Astrocyte of the cerebellum (primary cell): ENCODE data around the gene SYNE2.

Experiments used
- DNase-seq: peaks from one replicate; pipeline ENCODE4 v3.0.0-alpha.2; 2011; ENCODE audit warnings: low read depth
- H3K4me3 ChIP-seq: 2 replicates; pipeline ENCODE4 v1.5.1; 2011; ENCODE audit warnings: mild to moderate bottlenecking, low read depth, low read length, moderate library complexity
- in situ Hi-C: cut with HindIII; loops from 2 replicates; pipeline ENCODE4 v1.10.0; 2017; ENCODE audit warnings: low sequenced_read_pairs
- TF ChIP-seq, protein P1 (sequence below): IDR thresholded peaks from 2 replicates; pipeline ENCODE4 v1.5.1; 2012; ENCODE audit warnings: low read length, low read depth, moderate library complexity, mild to moderate bottlenecking; ENCODE audit errors: missing control alignments

SYNE2 gene

DNA sequence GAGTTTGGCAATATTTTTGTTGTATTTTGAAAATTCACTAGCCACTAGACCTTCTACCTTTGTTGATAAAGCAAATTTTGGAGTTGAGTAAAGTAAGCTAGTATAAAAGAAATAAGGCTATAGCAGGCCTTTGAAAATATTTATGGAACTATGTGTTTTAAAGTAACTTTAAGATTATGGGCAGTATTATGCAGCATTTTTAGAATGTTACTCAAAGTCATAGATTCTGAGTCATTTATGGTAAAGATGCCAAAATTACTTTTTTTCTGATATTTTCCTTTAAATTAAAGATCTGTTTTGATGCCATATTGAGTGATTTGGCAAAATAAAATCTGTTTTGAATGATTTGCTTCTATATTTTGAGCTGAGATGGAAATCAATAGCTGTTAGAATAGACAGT, 57.2 kb downstream of the SYNE2 start:
- no peak overlapping the region for H3K4me3 ChIP-seq
- TF ChIP-seq, protein P1, sequence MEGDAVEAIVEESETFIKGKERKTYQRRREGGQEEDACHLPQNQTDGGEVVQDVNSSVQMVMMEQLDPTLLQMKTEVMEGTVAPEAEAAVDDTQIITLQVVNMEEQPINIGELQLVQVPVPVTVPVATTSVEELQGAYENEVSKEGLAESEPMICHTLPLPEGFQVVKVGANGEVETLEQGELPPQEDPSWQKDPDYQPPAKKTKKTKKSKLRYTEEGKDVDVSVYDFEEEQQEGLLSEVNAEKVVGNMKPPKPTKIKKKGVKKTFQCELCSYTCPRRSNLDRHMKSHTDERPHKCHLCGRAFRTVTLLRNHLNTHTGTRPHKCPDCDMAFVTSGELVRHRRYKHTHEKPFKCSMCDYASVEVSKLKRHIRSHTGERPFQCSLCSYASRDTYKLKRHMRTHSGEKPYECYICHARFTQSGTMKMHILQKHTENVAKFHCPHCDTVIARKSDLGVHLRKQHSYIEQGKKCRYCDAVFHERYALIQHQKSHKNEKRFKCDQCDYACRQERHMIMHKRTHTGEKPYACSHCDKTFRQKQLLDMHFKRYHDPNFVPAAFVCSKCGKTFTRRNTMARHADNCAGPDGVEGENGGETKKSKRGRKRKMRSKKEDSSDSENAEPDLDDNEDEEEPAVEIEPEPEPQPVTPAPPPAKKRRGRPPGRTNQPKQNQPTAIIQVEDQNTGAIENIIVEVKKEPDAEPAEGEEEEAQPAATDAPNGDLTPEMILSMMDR, result no peak
- in situ Hi-C loops, result no loop called here
- DNase-seq, result no peak

DNA sequence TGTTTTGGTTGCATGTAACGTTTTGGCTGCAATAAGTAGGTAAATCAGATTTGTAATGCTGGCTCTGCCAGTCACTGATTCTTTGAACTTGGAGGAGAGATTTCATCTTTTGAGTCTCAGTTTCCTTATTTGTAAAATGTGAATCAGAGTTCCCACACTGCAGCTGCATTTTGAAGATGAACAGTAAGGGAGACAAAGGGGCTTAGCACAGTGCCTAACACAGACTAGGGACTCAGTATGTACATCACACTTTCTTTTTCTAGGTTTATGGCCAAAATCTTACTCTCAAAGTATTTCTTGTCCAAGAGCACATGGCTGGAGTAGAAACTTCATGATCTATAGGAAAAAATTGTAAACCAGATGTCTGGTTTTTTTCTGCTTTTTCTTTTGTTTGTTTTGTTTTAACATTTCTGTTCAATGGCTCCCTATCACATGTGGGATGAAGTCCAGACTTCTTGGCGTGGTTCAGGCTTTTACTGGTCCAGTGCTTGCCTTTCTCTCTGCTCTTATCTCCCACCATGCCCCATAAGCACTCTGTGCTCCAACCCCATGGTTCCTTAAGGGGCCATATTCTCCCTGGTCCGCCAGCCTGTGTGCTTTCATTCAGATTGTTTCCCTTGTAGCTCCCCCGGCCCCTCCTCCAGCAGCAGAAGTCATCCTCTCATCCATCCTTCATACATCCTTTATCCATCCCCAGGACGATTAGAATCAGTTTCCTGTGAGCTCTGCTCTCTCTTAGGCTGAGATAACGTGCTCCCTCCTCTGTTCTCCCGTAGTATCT, 58.0 kb downstream of the SYNE2 start:
- no peak for DNase-seq
- in situ Hi-C loops, result no loop called here
- no peak overlapping the region for H3K4me3 ChIP-seq
- TF ChIP-seq, protein P1, result no peak

DNA sequence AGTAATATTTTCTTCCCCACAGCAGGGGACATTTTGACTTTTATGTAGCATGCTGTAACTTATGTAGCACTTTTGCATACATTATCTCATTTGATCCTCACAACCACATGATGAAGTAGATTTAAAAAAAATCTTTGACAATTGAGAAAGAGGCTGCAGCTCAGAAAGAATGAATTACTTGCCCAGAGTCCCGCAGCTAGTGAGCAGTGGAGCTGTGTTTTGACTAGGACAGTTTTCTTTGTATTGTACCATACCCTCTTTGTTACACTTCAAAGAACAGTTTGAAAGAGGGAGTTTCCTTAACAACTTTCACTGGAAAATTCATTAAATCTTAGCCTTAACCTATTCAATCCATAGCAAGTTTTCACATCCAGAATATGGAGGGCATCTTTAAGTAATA, 58.6 kb downstream of the SYNE2 start:
- TF ChIP-seq, protein P1, result no peak
- no peak for DNase-seq
- in situ Hi-C loops, result no loop called here
- H3K4me3 ChIP-seq, result no peak overlapping the region

DNA sequence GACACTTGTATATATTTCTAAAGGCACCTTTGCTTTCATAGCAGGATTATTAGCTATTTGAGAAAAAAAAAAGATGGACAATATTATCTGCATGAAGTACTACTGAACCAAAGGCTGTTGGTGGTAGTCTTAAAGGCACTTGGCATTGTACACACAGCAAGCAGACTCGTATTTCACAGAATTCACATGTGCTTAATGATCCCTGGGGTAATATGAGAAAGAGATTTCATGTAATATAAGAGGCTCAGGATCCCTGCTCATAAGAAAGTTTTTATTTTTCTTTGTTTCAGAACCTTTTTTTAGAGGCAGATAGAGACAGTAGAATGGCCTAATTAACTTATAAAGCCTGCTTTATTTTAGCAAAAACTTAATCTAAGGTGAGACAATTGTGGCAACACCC, 59.5 kb downstream of the SYNE2 start:
- no peak for DNase-seq
- TF ChIP-seq, protein P1, result no peak
- in situ Hi-C loops, result no loop called here
- H3K4me3 ChIP-seq, result no peak overlapping the region

DNA sequence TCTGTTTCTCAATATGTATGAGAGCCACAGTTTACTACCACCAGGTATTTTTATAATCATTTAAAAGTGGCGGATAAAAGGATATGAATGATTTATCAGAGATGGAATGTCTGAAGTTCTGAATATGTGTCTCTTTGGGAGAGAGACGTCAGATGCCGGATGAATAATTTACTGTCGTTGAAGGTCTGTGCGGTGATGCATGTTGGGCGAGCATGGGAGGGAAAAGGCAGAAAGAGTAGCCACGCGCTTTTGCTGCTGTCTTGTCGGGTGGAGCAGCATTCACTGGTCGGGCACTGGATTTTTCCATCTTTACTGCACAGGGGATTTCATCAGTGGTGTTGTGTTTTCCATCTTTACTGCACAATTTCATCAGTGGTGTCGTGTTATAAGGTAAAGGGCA, 65.6 kb downstream of the SYNE2 start:
- TF ChIP-seq, protein P1, result no peak
- in situ Hi-C loops, result no loop called here
- no peak for DNase-seq
- H3K4me3 ChIP-seq, result no peak overlapping the region

DNA sequence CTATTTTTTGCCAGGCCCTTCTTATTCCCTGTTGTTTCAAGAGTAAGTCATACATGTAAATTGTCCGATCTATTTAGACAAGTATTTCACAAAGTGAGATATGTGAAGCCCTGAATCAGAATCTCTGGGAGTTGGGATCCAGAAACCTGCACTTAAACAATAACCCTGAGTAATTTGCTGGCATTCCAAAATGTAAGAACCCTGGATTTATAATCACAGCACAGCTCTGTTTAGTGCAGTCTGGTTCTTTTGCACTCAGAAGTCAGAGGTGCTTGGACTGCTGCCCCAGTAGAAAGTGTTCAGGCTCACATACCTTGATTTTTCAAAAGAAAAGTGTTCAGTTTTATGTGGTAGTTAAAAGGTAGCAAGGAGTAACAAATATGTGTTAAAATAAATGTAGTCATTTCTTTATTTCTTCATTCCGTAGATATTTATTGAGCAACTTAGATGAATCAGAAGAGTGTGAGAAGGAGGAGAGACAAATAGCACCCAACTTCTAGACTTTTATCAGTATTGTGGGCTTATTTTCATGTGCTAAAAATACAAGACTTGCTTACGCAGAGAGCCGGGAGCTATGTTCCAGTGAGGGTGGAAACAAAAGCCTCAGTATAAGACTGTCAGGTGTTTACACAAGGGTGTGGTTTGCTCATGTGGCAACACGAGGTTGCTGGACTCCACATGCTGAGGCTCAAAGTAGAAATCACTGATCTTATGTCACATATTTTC, 70.1 kb downstream of the SYNE2 start:
- in situ Hi-C loops, result no loop called here
- TF ChIP-seq, protein P1, result no peak
- no peak overlapping the region for H3K4me3 ChIP-seq
- no peak for DNase-seq
